B cell (primary cell): Measurements from ENCODE around the gene UNC79. TPM values are rescaled to one million over a fixed set of nuclear protein-coding genes. Genes with fewer than 3 reads are reported as not detected.

ENCODE experiments used
- ATAC-seq: fragments of 200-7000 bp; cut with Tn5 transposase; one replicate; pipeline ENCODE4 v1.10.0; 2021; ENCODE audit warnings: low read depth, mild to moderate bottlenecking, moderate number of reproducible peaks, moderate library complexity
- CTCF ChIA-PET: fragments of 350-600 bp; sonication (Branson Sonifier 250); formaldehyde crosslinking; loops from one replicate; lab custom pipeline; 2021; ENCODE audit warnings: antibody characterized with exemption, inconsistent platforms; lab: Charles Lee
- POLR2A ChIA-PET: fragments of 350-600 bp; sonication (Branson Sonifier 250); formaldehyde crosslinking; loops from one replicate; lab custom pipeline; 2021; ENCODE audit warnings: antibody characterized with exemption; lab: Charles Lee
- DNase-seq: peaks from one replicate; pipeline ENCODE4 v3.0.0; 2013
- H2AFZ ChIP-seq: 2 replicates; pipeline ENCODE4 v1.6.1; 2012; ENCODE audit warnings: mild to moderate bottlenecking, low read depth, low read length; ENCODE audit not compliant: insufficient read depth, poor library complexity, severe bottlenecking
- H3K27ac ChIP-seq, 2 donors: 1 replicate in 1 of 2; 2 replicates in 1 of 2; pipeline ENCODE4 v1.5.1; 2012 to 2013; ENCODE audit warnings: low read length in 2 of 2, mild to moderate bottlenecking in 2 of 2, moderate library complexity in 1 of 2
- H3K27me3 ChIP-seq, 4 experiments: fragments of 200-600 bp in 1 of 4; sonication (generic) in 1 of 4; replicated peaks in 1 of 4; 1 replicate in 2 of 4; 2 replicates in 2 of 4; pipeline versions ENCODE4 v1.6.1 to v1.7.0; 2013 to 2016; ENCODE audit warnings: low read length in 3 of 4, mild to moderate bottlenecking in 2 of 4, mixed read lengths in 1 of 4, moderate library complexity in 1 of 4; ENCODE audit not compliant: insufficient read depth in 4 of 4, control insufficient read depth in 3 of 4; ENCODE audit errors: control extremely low read depth in 1 of 4
- H3K36me3 ChIP-seq, 2 experiments: replicated peaks in 1 of 2; 1 replicate in 1 of 2; 2 replicates in 1 of 2; pipeline versions ENCODE4 v1.6.1 to v1.7.1; 2013; ENCODE audit warnings: low read length in 1 of 2; ENCODE audit not compliant: insufficient read depth in 2 of 2, control insufficient read depth in 1 of 2; ENCODE audit errors: control extremely low read depth in 1 of 2, extremely low read depth in 1 of 2
- H3K4me1 ChIP-seq, 2 donors: fragments of 200-600 bp in 1 of 2; sonication (generic) in 1 of 2; 1 replicate in 1 of 2; 2 replicates in 1 of 2; pipeline versions ENCODE4 v1.5.1 to v1.6.1; 2013 to 2017; ENCODE audit warnings: low read length in 2 of 2; ENCODE audit not compliant: control insufficient read depth in 2 of 2, insufficient read depth in 2 of 2
- H3K4me2 ChIP-seq: replicated peaks from 2 replicates; pipeline ENCODE3; 2012; ENCODE audit warnings: mild to moderate bottlenecking, low read depth, low read length; ENCODE audit not compliant: poor library complexity, severe bottlenecking
- H3K4me3 ChIP-seq, 5 experiments: fragments of 200-600 bp in 1 of 5; sonication (generic) in 1 of 5; 1 replicate in 3 of 5; 2 replicates in 2 of 5; pipeline versions ENCODE4 v1.5.1 to v1.7.0; 2011 to 2016; ENCODE audit warnings: low read length in 4 of 5, mild to moderate bottlenecking in 4 of 5, low read depth in 2 of 5, control low read depth in 1 of 5, moderate library complexity in 1 of 5; ENCODE audit not compliant: insufficient read depth in 1 of 5; ENCODE audit errors: control extremely low read depth in 1 of 5, extremely low read depth in 1 of 5
- H3K79me2 ChIP-seq: fragments of 200-600 bp; sonication (generic); one replicate; pipeline ENCODE4 v1.6.0; 2016; ENCODE audit warnings: low read length; ENCODE audit not compliant: control insufficient read depth, insufficient read depth
- H3K9ac ChIP-seq: fragments of 200-600 bp; sonication (generic); 2 replicates; pipeline ENCODE4 v1.6.1; 2017; ENCODE audit warnings: mild to moderate bottlenecking, low read length, moderate library complexity
- H3K9me3 ChIP-seq, 3 donors: one replicate each; pipeline versions ENCODE4 v1.6.1 to v1.7.1; 2013; ENCODE audit warnings: low read length in 2 of 3; ENCODE audit not compliant: control insufficient read depth in 2 of 3, insufficient read depth in 1 of 3; ENCODE audit errors: control extremely low read depth in 1 of 3
- H4K20me1 ChIP-seq: 2 replicates; pipeline ENCODE4 v1.6.0; 2012; ENCODE audit warnings: mild to moderate bottlenecking, low read length; ENCODE audit not compliant: insufficient read depth, control insufficient read depth, poor library complexity, severe bottlenecking
- H3K27ac Mint-ChIP-seq: one replicate; pipeline ENCODE4 v1.8.0; 2021; ENCODE audit warnings: mixed read lengths
- H3K27me3 Mint-ChIP-seq: one replicate; pipeline ENCODE4 v1.8.0; 2021; ENCODE audit warnings: mixed read lengths
- H3K4me1 Mint-ChIP-seq: one replicate; pipeline ENCODE4 v1.8.0; 2021; ENCODE audit warnings: mixed read lengths
- H3K4me3 Mint-ChIP-seq: one replicate; pipeline ENCODE4 v1.8.0; 2021; ENCODE audit warnings: mixed read lengths
- H3K9me3 Mint-ChIP-seq: one replicate; pipeline ENCODE4 v1.8.0; 2022; ENCODE audit warnings: mixed read lengths; ENCODE audit not compliant: insufficient read depth
- EZH2 ChIP-seq: IDR thresholded peaks from 2 replicates; pipeline ENCODE4 v1.6.1; 2012; ENCODE audit warnings: borderline replicate concordance, low read depth, mild to moderate bottlenecking, moderate library complexity, low read length; ENCODE audit not compliant: insufficient read depth, poor library complexity, severe bottlenecking
- WGBS: methylation state at CpG from one replicate; pipeline ENCODE4 v1.1.5; 2013; ENCODE audit warnings: missing lambda C conversion rate; ENCODE audit not compliant: insufficient coverage; 5-methylcytosine and 5-hydroxymethylcytosine counted together
- intact Hi-C: fragments of 100-400 bp; cut with micrococcal nuclease; formaldehyde crosslinking; loops from one replicate; pipeline ENCODE4 v1.10.0; 2022
- polyA plus RNA-seq: library from polyadenylated mRNA; depleted of rRNA; stranded (reverse); fragments of >200 nt; gene quantifications from 2 replicates; pipeline ENCODE4 v1.2.3, GENCODE V29; 2012
- total RNA-seq, 2 donors: library from RNA; stranded (reverse); fragments of 120-200 nt in 1 of 2; gene quantifications; 1 replicate in 1 of 2; 2 replicates in 1 of 2; pipeline versions ENCODE4 v1.2.3 to v1.2.4, GENCODE V29; 2013 to 2022
- TF ChIP-seq, protein P1 (sequence below): fragments of 200-600 bp; IDR thresholded peaks from one replicate; pipeline ENCODE4 v1.8.0; 2022; ENCODE audit warnings: antibody characterized with exemption, mild to moderate bottlenecking

Gene UNC79
- total and polyA plus RNA-seq, 2 donors (not counting 1 experiment from before 2014, with no cell fraction given), result 0.04 to 0.15 TPM

DNA sequence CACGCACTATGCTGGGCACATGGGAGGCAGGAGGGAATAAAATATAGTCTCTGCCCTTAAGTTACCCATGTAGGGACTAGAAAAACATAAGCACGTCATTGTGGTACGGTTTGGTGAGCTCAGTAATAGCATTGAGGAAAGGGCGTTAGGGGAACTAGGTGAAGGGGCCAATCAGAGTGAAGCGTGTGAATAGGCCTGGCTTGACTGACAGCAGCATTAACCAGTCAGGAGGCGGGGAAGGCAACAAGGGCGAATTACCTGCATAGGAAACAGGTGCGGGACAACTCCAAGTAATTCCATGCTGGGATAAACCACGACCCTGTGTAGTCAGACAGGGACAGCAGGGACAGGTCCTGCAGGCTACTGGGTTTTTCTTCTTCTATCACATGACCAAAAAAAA is 107.7 kb downstream of the UNC79 start:
- Mint-ChIP-seq H3K27ac (no peak overlapping the region), H3K4me3 (no peak overlapping the region), H3K27me3 (no peaks in the 10 kb centered on the region), H3K9me3 (no peaks in the 10 kb centered on the region), H3K4me1 (peaks cover 15% of the 10 kb centered on the region)
- H3K4me2 ChIP-seq, result no peak overlapping the region
- ChIA-PET CTCF (no interaction called here), POLR2A (no interaction called here)
- H3K27ac ChIP-seq, result no peak overlapping the region
- TF ChIP-seq, protein P1, sequence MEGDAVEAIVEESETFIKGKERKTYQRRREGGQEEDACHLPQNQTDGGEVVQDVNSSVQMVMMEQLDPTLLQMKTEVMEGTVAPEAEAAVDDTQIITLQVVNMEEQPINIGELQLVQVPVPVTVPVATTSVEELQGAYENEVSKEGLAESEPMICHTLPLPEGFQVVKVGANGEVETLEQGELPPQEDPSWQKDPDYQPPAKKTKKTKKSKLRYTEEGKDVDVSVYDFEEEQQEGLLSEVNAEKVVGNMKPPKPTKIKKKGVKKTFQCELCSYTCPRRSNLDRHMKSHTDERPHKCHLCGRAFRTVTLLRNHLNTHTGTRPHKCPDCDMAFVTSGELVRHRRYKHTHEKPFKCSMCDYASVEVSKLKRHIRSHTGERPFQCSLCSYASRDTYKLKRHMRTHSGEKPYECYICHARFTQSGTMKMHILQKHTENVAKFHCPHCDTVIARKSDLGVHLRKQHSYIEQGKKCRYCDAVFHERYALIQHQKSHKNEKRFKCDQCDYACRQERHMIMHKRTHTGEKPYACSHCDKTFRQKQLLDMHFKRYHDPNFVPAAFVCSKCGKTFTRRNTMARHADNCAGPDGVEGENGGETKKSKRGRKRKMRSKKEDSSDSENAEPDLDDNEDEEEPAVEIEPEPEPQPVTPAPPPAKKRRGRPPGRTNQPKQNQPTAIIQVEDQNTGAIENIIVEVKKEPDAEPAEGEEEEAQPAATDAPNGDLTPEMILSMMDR, result no peak
- TF ChIP-seq EZH2, result no peak
- intact Hi-C loops, result no loop called here
- no peaks in the 10 kb centered on the region for H3K79me2 ChIP-seq
- ATAC-seq (no peak), DNase-seq (no peak)
- no peaks in the 10 kb centered on the region for H4K20me1 ChIP-seq
- H2AFZ ChIP-seq, result no peak overlapping the region
- WGBS, result 90% methylated on average over 7 of the region's 9 CpGs
- peaks cover 11 to 12% of the 10 kb centered on the region in 2 donors for H3K4me1 ChIP-seq
- no peaks in the 10 kb centered on the region for H3K36me3 ChIP-seq
- no peak overlapping the region for H3K4me3 ChIP-seq
- no peaks in the 10 kb centered on the region for H3K27me3 ChIP-seq
- no peaks in the 10 kb centered on the region for H3K9me3 ChIP-seq
- H3K9ac ChIP-seq, result no peak overlapping the region

DNA sequence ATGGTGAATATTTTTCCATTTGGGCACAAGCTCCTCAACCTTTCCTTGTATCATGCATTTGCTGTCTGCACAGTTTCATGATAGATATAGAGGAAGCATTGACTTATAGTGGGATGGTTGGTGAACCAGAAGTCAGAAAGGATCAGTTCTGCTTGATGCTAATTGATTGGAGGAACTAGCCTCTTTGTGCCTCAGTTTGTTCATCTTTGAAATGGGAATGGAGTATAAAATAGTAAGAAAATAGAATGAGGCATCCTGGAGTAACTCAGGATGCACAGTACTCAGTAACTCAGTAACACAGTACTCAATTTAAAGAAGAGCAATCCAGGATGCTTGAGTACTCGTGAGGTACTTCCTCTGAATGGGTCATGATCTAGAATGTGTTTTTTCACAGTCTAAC is 109.5 kb downstream of the UNC79 start:
- Mint-ChIP-seq H3K4me1 (peaks cover 2% of the 10 kb centered on the region), H3K4me3 (no peak overlapping the region), H3K27me3 (no peaks in the 10 kb centered on the region), H3K9me3 (no peaks in the 10 kb centered on the region), H3K27ac (no peak overlapping the region)
- no peaks in the 10 kb centered on the region for H3K36me3 ChIP-seq
- H3K27me3 ChIP-seq, result peaks cover 0 to 2% (median 0%) of the 10 kb centered on the region in 4 experiments
- intact Hi-C loops, result loop anchor here (5.0 kb wide), 1 partner anchor 428 kb away; no protein-coding TSS in a partner anchor
- no peak overlapping the region for H3K4me2 ChIP-seq
- H3K9me3 ChIP-seq, result no peaks in the 10 kb centered on the region
- H3K9ac ChIP-seq, result no peak overlapping the region
- ATAC-seq (no peak), DNase-seq (no peak)
- TF ChIP-seq, protein P1, result no peak
- TF ChIP-seq EZH2, result no peak
- no CpG with 5 or more reads among the region's 1 CpG for WGBS
- POLR2A ChIA-PET, result no interaction called here
- H3K4me1 ChIP-seq, result no peaks in the 10 kb centered on the region
- no peaks in the 10 kb centered on the region for H4K20me1 ChIP-seq
- H2AFZ ChIP-seq, result no peak overlapping the region
- H3K27ac ChIP-seq, result no peak overlapping the region
- CTCF ChIA-PET, result interaction anchor here (0.7 to 1.4 kb wide), 4 partner anchors 282 to 309 kb away, joined by 3 read pairs; no protein-coding TSS in a partner anchor
- no peaks in the 10 kb centered on the region for H3K79me2 ChIP-seq
- no peak overlapping the region for H3K4me3 ChIP-seq
